Ovary (tissue), 9 donors: ENCODE data around the gene PRPF4. TPM values are rescaled to one million over a fixed set of nuclear protein-coding genes. Genes with fewer than 3 reads are reported as not detected.
"Not testable (repeated sequence)": the region's sequence is repeated elsewhere in the genome, so short reads cannot be mapped to it uniquely, and the experiment has no call there.

ENCODE experiments used
- DNase-seq, 5 donors: peaks; one replicate each; pipeline ENCODE4 v3.0.0-alpha.2; 2019 to 2020
- H3K27ac ChIP-seq, 2 donors: fragments of 200-600 bp; one replicate each; pipeline versions ENCODE4 v1.5.1 to v1.8.0; 2019 to 2022
- H3K27me3 ChIP-seq: fragments of 200-600 bp; one replicate; pipeline ENCODE4 v1.8.0; 2022
- H3K36me3 ChIP-seq: fragments of 200-600 bp; sonication (generic); one replicate; pipeline ENCODE4 v1.5.1; 2019
- H3K4me1 ChIP-seq: one replicate; pipeline ENCODE4 v1.8.1; 2013; ENCODE audit warnings: mild to moderate bottlenecking, moderate library complexity; ENCODE audit not compliant: insufficient read depth
- H3K4me3 ChIP-seq: fragments of 200-600 bp; sonication (generic); one replicate; pipeline ENCODE4 v1.5.1; 2017
- H3K9me3 ChIP-seq, 2 donors: fragments of 200-600 bp in 1 of 2; sonication (generic) in 1 of 2; one replicate each; pipeline versions ENCODE4 v1.5.1 to v1.8.1; 2013 to 2019; ENCODE audit warnings: mild to moderate bottlenecking in 1 of 2, moderate library complexity in 1 of 2
- CTCF ChIP-seq, 3 donors: fragments of 450-650 bp in 2 of 3; fragments of 200-600 bp in 1 of 3; IDR thresholded peaks; one replicate each; pipeline versions ENCODE4 v1.5.1 to v1.8.0; 2016 to 2022; ENCODE audit warnings: antibody characterized with exemption in 3 of 3, mild to moderate bottlenecking in 1 of 3
- EP300 ChIP-seq: sonication (generic); formaldehyde crosslinking; IDR thresholded peaks from one replicate; pipeline ENCODE4 v1.6.1; 2017; ENCODE audit warnings: antibody characterized with exemption
- POLR2A ChIP-seq: fragments of 450-650 bp; IDR thresholded peaks from one replicate; pipeline ENCODE4 v1.6.1; 2017; ENCODE audit warnings: antibody characterized with exemption, mild to moderate bottlenecking, moderate library complexity
- WGBS, 3 donors: extraction: QIAGEN DNeasy Blood & Tissue Kit in 1 of 3; methylation state at CpG; one replicate each; pipeline versions ENCODE4 v1.1.5 to v1.1.7; 2013 to 2017; 5-methylcytosine and 5-hydroxymethylcytosine counted together
- intact Hi-C, 4 donors: fragments of 100-400 bp; cut with DNase I; formaldehyde crosslinking; loops; one replicate each; pipeline versions ENCODE4 v1.11.0 to v1.15.1; 2022 to 2023
- polyA plus RNA-seq, 2 donors: library from polyadenylated mRNA; stranded (reverse); fragments of 200-250 nt in 1 of 2; fragments of 350-450 nt in 1 of 2; fragmentation: Illumina TruSeq in 1 of 2; extraction: RNeasy Lipid Tissue Mini Kit (QIAGEN cat#74804) in 1 of 2; gene quantifications; one replicate each; pipeline ENCODE4 v1.2.3, GENCODE V29; 2013 to 2014
- total RNA-seq, 7 donors: library from RNA; depleted of rRNA in 2 of 7; stranded (reverse); fragments of >200 nt in 2 of 7; fragmentation: NEBNext Ultra II Directional in 3 of 7; extraction: Animal tissue kit (Norgen Biotek cat#: 25700) in 3 of 7; gene quantifications; one replicate each; pipeline versions ENCODE4 v1.1.0 to v1.2.4, GENCODE V29; 2016 to 2023
- donor health status: DM: no; HTN: no; CAD: no; lungs with moderate emphysema.
- donor health status: DM: no; HTN: no; CAD: no.
- donor health status: Bipolar disorder and iron deficiency.
- donor health status: DM: yes; HTN: yes; CAD: no.
- donor health status: DM: no; HTN: no; CAD: no.
- donor health status: DM: yes; HTN: yes; CAD: no.

Gene PRPF4
- total and polyA plus RNA-seq, 9 donors, result 12.5 to 30.8 (median 22.3) TPM

- 94 to 96% (median 95%) methylated on average over 2 of the region's 2 CpGs for WGBS, 3 donors
- no peaks in the 10 kb centered on the region for H3K4me1 ChIP-seq
- TF ChIP-seq POLR2A, result no peak
- TF ChIP-seq EP300, result no peak
These were observed 30.9 kb upstream of the PRPF4 start for GRCh38 chr9:113244556-113244955.

GRCh38 chr9:113245894-113246293, 29.6 kb upstream of the PRPF4 start:
- intact Hi-C loops, result no loop called here
- Histone ChIP-seq H3K36me3 (no peaks in the 10 kb centered on the region), H3K4me3 (no peak overlapping the region), H3K27me3 (no peaks in the 10 kb centered on the region), H3K27ac (no peak overlapping the region), H3K4me1 (no peaks in the 10 kb centered on the region), H3K9me3 (no peaks in the 10 kb centered on the region)
- TF ChIP-seq CTCF (IDR thresholded peaks at IDR 0.05), result no peak
- no peak for TF ChIP-seq POLR2A
- TF ChIP-seq EP300, result no peak
- 83 to 95% (median 87%) methylated on average over 4 of the region's 4 CpGs for WGBS, 3 donors
- no peak for DNase-seq

More at GRCh38 chr9:113244556-113244955, 30.9 kb upstream of the PRPF4 start:
- intact Hi-C loops, result no loop called here
- no peaks in the 10 kb centered on the region for H3K27me3 ChIP-seq
- no peak overlapping the region for H3K4me3 ChIP-seq
- DNase-seq, result no peak
- H3K36me3 ChIP-seq, result no peaks in the 10 kb centered on the region
- H3K27ac ChIP-seq, result no peak overlapping the region
- no peaks in the 10 kb centered on the region for H3K9me3 ChIP-seq

GRCh38 chr9:113246928-113247327, 28.5 kb upstream of the PRPF4 start:
- no peak overlapping the region for H3K27ac ChIP-seq
- H3K9me3 ChIP-seq, result no peaks in the 10 kb centered on the region
- H3K27me3 ChIP-seq, result no peaks in the 10 kb centered on the region
- TF ChIP-seq POLR2A (no peak), CTCF (IDR thresholded peaks at IDR 0.05) (no peak), EP300 (no peak)
- no peaks in the 10 kb centered on the region for H3K36me3 ChIP-seq
- intact Hi-C loops, result no loop called here
- H3K4me1 ChIP-seq, result no peaks in the 10 kb centered on the region
- 54 to 75% (median 64%) methylated on average over 6 of the region's 6 CpGs for WGBS, 3 donors
- no peak for DNase-seq
- H3K4me3 ChIP-seq, result no peak overlapping the region

- Histone ChIP-seq H3K4me1 (no peaks in the 10 kb centered on the region), H3K27ac (no peak overlapping the region), H3K9me3 (no peaks in the 10 kb centered on the region), H3K36me3 (no peaks in the 10 kb centered on the region), H3K27me3 (no peaks in the 10 kb centered on the region), H3K4me3 (no peak overlapping the region)
- no peak for DNase-seq
- intact Hi-C loops, result no loop called here
- no peak for TF ChIP-seq POLR2A
- TF ChIP-seq EP300, result no peak
- no peak for TF ChIP-seq CTCF (IDR thresholded peaks at IDR 0.05)
These were observed 27.8 kb upstream of the PRPF4 start for GRCh38 chr9:113247640-113248039.

GRCh38 chr9:113249661-113250060, 25.8 kb upstream of the PRPF4 start:
- H3K27ac ChIP-seq, H3K9me3 ChIP-seq, H3K4me1 ChIP-seq, H3K27me3 ChIP-seq, DNase-seq, H3K36me3 ChIP-seq, intact Hi-C loops, H3K4me3 ChIP-seq: not testable (repeated sequence)
- 99 to 100% (median 100%) methylated on average over 2 of the region's 2 CpGs for WGBS, 3 donors

- no peaks in the 10 kb centered on the region for H3K27me3 ChIP-seq
- intact Hi-C loops, result no loop called here
- 84 to 97% (median 91%) methylated on average over 2 of the region's 2 CpGs for WGBS, 3 donors
- H3K9me3 ChIP-seq, result no peaks in the 10 kb centered on the region
- no peak overlapping the region for H3K4me3 ChIP-seq
- no peak for DNase-seq
- no peak overlapping the region for H3K27ac ChIP-seq
- no peaks in the 10 kb centered on the region for H3K36me3 ChIP-seq
- H3K4me1 ChIP-seq, result no peaks in the 10 kb centered on the region
- TF ChIP-seq POLR2A, result no peak
- no peak for TF ChIP-seq EP300
- no peak for TF ChIP-seq CTCF (IDR thresholded peaks at IDR 0.05)
These were observed 24.7 kb upstream of the PRPF4 start for GRCh38 chr9:113250807-113251206.
